Coronary artery (tissue), 2 donors: ENCODE measurements around the gene VGF.

Experiments
- DNase-seq: peaks from one replicate; pipeline ENCODE4 v3.0.0-alpha.2; 2017; ENCODE audit warnings: low spot score
- H3K27ac ChIP-seq, 2 donors: fragments of 200-600 bp; sonication (generic); one replicate each; pipeline ENCODE4 v1.5.1; 2016 to 2019
- H3K4me3 ChIP-seq: fragments of 200-600 bp; sonication (generic); 2 replicates; pipeline ENCODE4 v1.5.1; 2016; ENCODE audit warnings: mild to moderate bottlenecking, moderate library complexity
- CTCF ChIP-seq: fragments of 200-600 bp; sonication (generic); IDR thresholded peaks from one replicate; pipeline ENCODE4 v1.5.1; 2019; ENCODE audit warnings: antibody characterized with exemption

Gene VGF

GRCh38 chr7:101169110-101169837 lies 3.9 kb upstream of the VGF start:
- Histone ChIP-seq H3K27ac (no peak overlapping the region), H3K4me3 (no peak overlapping the region)
- TF ChIP-seq CTCF = no peak
- DNase-seq = no peak

GRCh38 chr7:101168412-101169049 lies 3.2 kb upstream of the VGF start:
- DNase-seq = no peak
- no peak for TF ChIP-seq CTCF

GRCh38 chr7:101167645-101168411 lies 2.5 kb upstream of the VGF start:
- Histone ChIP-seq H3K27ac (no peak overlapping the region), H3K4me3 (no peak overlapping the region)
- TF ChIP-seq CTCF = no peak
- no peak for DNase-seq

More at GRCh38 chr7:101168412-101169049, 3.2 kb upstream of the VGF start:
- H3K27ac ChIP-seq = no peak overlapping the region
- no peak overlapping the region for H3K4me3 ChIP-seq

GRCh38 chr7:101166909-101167644 lies 1.7 kb upstream of the VGF start:
- TF ChIP-seq CTCF = no peak
- Histone ChIP-seq H3K4me3 (no peak overlapping the region), H3K27ac (no peak overlapping the region)
- no peak for DNase-seq

GRCh38 chr7:101166648-101166908 lies 1.2 kb upstream of the VGF start:
- DNase-seq = no peak
- Histone ChIP-seq H3K27ac (no peak overlapping the region), H3K4me3 (no peak overlapping the region)
- TF ChIP-seq CTCF = no peak

- TF ChIP-seq CTCF = no peak
- Histone ChIP-seq H3K4me3 (peak overlapping the region; percentile 47), H3K27ac (no peak overlapping the region)
- no peak for DNase-seq
Measured at GRCh38 chr7:101165958-101166647, 734 bp upstream of the VGF start.
